ENCODE measurements around the gene SVEP1.

GRCh38 chr9:110443146-110443865, 136.2 kb downstream of the SVEP1 start:
- TF ChIP-seq CTCF (optimal IDR thresholded peaks at IDR 0.05 in 1 of 3, IDR thresholded peaks at IDR 0.05 in 1 of 3, conservative IDR thresholded peaks at IDR 0.05 in 1 of 3; ENCODE audit: extremely low read depth in 1 of 3, insufficient read depth in 2 of 3, low read length in 3 of 3) (no peak), EZH2 (IDR thresholded peaks at IDR 0.05; ENCODE audit: low read length) (no peak)

Data from keratinocyte (primary cell).